ENCODE measurements around the gene CYBB. TPM values are rescaled to one million over a fixed set of nuclear protein-coding genes. Genes with fewer than 3 reads are reported as not detected.

Gene CYBB
- total RNA-seq, 4 donors from 2014 or later, result 47.3 to 71.9 (median 51.7) TPM

DNA sequence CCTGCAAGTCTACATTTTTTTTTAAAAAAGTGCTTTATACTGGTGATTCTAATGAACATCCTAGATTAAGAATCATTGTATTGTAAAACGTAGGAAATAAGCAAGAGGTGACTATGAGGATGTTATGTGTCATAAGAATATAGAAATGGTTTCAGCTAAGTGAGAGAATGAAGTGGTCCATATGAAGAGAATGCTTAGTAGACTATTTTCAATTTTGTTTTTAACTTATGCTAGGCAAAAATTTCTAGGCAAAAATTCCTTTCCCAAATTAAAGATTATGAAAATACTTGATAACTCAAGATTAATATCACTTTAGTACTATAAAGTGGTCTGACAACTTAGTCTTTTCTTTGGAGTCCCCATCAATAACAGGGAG, 66.7 kb downstream of the CYBB start:
- ATAC-seq (ENCODE audit: low FRiP score), result no peak
- DNase-seq (ENCODE audit: low spot score), result no peak
- TF ChIP-seq, protein P1, sequence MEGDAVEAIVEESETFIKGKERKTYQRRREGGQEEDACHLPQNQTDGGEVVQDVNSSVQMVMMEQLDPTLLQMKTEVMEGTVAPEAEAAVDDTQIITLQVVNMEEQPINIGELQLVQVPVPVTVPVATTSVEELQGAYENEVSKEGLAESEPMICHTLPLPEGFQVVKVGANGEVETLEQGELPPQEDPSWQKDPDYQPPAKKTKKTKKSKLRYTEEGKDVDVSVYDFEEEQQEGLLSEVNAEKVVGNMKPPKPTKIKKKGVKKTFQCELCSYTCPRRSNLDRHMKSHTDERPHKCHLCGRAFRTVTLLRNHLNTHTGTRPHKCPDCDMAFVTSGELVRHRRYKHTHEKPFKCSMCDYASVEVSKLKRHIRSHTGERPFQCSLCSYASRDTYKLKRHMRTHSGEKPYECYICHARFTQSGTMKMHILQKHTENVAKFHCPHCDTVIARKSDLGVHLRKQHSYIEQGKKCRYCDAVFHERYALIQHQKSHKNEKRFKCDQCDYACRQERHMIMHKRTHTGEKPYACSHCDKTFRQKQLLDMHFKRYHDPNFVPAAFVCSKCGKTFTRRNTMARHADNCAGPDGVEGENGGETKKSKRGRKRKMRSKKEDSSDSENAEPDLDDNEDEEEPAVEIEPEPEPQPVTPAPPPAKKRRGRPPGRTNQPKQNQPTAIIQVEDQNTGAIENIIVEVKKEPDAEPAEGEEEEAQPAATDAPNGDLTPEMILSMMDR (IDR thresholded peaks at IDR 0.05), result no peak

DNA sequence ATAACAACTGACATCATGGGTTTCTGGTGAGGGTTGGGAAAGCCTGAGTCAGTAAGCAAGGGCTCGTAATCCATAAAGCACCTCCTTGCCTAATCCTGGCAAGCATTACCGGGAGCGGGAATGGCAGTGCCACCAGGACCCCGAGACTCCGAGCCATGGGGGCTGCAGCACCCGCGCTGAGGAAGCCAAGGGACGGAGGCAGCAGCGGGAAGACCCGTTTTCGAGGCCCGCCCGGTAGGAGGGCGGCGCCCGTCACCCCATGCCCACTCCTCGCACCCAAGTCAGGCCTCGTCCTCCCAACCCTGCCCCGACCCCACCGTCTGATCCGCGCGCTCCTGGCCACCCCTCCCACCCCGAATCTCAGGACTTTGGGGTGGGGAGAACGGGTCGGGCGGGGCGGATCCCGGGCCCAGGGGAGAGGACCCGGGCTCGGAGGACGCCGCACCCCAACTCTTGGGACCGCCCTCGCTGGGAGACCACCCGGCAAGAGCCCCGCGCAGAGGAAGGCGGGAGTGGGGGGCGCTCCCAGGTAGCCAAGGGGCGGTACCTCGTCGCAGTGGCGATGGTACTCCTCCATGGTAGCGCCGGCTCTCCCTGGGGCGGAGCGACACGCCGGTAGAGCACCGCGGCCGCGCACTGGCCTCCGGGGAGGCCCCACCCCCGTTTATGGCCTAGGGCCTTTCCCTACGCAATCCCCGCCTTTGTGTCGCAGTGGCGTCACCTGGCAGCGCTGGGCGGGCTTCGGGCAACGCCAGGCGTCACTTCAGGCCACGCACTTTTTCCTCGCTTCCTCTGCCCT, 67.3 kb downstream of the CYBB start, which contains the start of gene DYNLT3:
TSS of gene DYNLT3 (minus strand) at position 638 of the 799 bp plus-strand sequence. CDS start at position 577, 61 bp downstream.
- TF ChIP-seq, protein P1 (IDR thresholded peaks at IDR 0.05), result no peak
- DNase-seq (ENCODE audit: low spot score), result peak; percentile 24
- ATAC-seq (ENCODE audit: low FRiP score), result peak; percentile 89

DNA sequence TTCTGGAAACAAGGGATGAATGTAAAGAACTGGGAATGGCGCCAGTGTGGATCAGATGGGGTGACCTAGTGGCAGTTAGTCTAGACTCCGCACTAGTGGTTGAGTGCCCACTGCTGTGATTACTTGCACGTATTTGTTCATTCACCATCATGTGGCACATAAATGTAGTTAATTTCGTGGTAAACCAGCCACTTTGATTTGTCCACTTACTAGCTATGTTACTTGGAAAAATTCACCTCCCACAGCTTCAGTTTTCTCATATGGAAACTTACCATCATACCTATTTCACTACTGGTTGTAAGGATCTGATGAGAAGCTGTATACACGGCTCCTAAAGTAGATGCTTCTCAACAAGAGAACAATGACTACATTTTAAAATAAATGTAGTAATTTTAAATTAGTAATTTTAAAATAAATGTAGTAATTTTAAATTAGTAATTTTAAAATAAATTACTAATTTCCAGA, 67.9 kb downstream of the CYBB start:
- ATAC-seq (ENCODE audit: low FRiP score), result no peak

DNA sequence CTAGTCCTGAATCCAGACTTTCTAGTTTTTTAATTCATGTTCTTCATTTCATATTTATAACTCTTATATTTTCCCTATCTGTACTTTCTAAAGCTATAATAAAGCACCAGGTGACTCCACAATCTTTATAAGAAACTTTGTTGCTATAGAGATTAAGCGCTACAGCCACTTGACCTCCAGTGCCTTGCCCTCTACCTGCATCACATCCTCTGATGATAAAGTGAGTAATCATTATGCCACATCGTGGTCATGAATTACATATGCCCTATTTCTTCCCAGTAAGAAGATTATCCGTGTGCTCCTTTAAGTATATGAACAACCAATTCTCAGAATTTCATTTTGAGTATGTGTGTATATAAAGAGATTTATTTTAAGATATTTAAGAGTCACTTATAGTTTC, 74.3 kb downstream of the CYBB start:
- TF ChIP-seq, protein P1 (IDR thresholded peaks at IDR 0.05), result no peak
- no peak for DNase-seq (ENCODE audit: low spot score)
- ATAC-seq (ENCODE audit: low FRiP score), result no peak

More for the DNA sequence above, 67.9 kb downstream of the CYBB start:
- no peak for DNase-seq (ENCODE audit: low spot score)
- TF ChIP-seq, protein P1 (IDR thresholded peaks at IDR 0.05), result no peak

DNA sequence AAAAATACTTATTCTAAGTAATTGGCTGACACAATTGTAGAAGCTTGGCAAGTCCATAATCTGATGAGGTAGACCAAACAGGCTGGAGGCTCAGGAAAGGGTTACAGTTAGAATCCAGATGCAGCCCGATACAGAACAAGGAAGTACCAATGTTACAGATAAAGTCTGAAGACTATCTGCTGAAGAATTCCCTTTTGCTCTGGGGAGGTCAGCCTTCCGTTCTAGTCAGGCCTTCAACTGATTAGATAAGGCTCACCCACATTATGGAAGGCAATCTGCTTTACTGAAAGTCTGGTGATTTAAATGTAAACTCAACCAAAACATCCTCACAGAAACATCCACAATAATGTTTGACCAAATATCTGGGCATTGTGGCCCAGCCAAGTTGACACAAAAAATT, 74.9 kb downstream of the CYBB start:
- DNase-seq (ENCODE audit: low spot score), result no peak
- ATAC-seq (ENCODE audit: low FRiP score), result no peak
- TF ChIP-seq, protein P1 (IDR thresholded peaks at IDR 0.05), result no peak

DNA sequence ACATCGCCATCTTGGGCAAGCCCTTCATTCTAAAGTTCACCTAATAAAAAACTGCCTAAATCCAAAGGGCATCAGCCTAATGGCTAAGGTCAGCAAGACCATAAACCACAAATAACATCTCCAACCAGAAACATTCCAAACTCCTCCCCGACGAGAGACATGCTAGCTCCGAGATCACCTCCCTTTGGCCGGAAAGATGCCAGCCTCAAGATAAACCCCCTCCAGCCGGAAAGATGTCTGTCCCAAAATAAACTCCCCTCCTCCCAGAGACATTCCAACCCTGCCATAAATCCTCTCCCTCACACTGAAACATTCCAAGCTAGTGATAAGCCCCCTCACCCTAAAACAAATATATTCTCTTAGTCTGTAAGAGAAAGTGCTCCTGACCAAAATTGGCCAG, 80.9 kb downstream of the CYBB start:
- no peak for ATAC-seq (ENCODE audit: low FRiP score)
- TF ChIP-seq, protein P1 (IDR thresholded peaks at IDR 0.05), result no peak
- no peak for DNase-seq (ENCODE audit: low spot score)

DNA sequence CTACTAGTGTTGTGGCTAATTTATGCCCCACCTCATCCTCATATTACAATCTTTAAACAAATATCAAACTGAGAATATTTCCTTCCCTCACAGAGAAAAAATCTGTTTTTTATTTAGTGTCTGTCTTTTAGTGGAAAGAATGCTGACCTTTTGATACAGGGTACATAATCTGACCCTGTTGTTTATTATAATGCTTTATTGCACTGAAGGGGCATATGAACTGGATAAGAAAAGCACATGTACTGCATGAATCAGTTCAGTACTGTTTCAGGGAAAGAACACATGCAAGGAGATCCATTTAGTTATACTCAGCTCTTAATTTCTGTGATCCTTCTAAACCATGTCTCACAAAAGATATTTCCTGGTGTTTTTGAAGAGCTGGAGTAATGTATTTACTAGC, 83.0 kb downstream of the CYBB start:
- TF ChIP-seq, protein P1 (IDR thresholded peaks at IDR 0.05), result no peak
- DNase-seq (ENCODE audit: low spot score), result no peak
- no peak for ATAC-seq (ENCODE audit: low FRiP score)

Data from omental fat pad (tissue), 4 donors.